Loucy (cell line): ENCODE results near the gene TENM3.

Source experiments
- H2AFZ ChIP-seq: fragments of 200-600 bp; sonication (generic); 2 replicates; pipeline ENCODE4 v1.6.0; 2016; ENCODE audit warnings: antibody characterized with exemption, mild to moderate bottlenecking, low read length, moderate library complexity
- H3F3A ChIP-seq: fragments of 200-600 bp; 2 replicates; pipeline ENCODE4 v1.6.0; 2016; ENCODE audit warnings: antibody characterized with exemption, low read depth, mild to moderate bottlenecking
- H3K27me3 ChIP-seq: fragments of 200-600 bp; sonication (generic); 2 replicates; pipeline ENCODE4 v1.6.1; 2014; ENCODE audit warnings: low read length, mild to moderate bottlenecking; ENCODE audit not compliant: insufficient read depth, poor library complexity, severe bottlenecking
- H3K36me3 ChIP-seq: fragments of 200-600 bp; sonication (generic); 2 replicates; pipeline ENCODE4 v1.6.1; 2016; ENCODE audit warnings: low read length; ENCODE audit not compliant: insufficient read depth
- H3K4me1 ChIP-seq: fragments of 200-600 bp; sonication (generic); 2 replicates; pipeline ENCODE4 v1.5.1; 2014; ENCODE audit warnings: low read length, mild to moderate bottlenecking; ENCODE audit not compliant: insufficient read depth, poor library complexity, severe bottlenecking
- H3K4me2 ChIP-seq: fragments of 200-600 bp; sonication (generic); 2 replicates; pipeline ENCODE4 v1.6.0; 2014; ENCODE audit warnings: antibody characterized with exemption, low read length, low read depth, mild to moderate bottlenecking; ENCODE audit not compliant: poor library complexity, severe bottlenecking
- H3K4me3 ChIP-seq: fragments of 200-600 bp; sonication (generic); 2 replicates; pipeline ENCODE4 v1.5.1; 2014; ENCODE audit warnings: low read length, mild to moderate bottlenecking, mixed read lengths; ENCODE audit not compliant: poor library complexity, severe bottlenecking
- H3K79me2 ChIP-seq: fragments of 200-600 bp; sonication (generic); 2 replicates; pipeline ENCODE4 v1.6.1; 2014; ENCODE audit warnings: low read length; ENCODE audit not compliant: insufficient read depth
- H3K9ac ChIP-seq: fragments of 200-600 bp; sonication (generic); 2 replicates; pipeline ENCODE4 v1.6.0; 2014; ENCODE audit warnings: mild to moderate bottlenecking, low read depth, low read length, moderate library complexity; ENCODE audit not compliant: poor library complexity, severe bottlenecking
- H3K9me2 ChIP-seq: fragments of 200-600 bp; sonication (generic); replicated peaks from 2 replicates; pipeline ENCODE4 v1.6.1; 2016; ENCODE audit warnings: low read depth, low read length, mixed read lengths
- H3K9me3 ChIP-seq: fragments of 200-600 bp; sonication (generic); 2 replicates; pipeline ENCODE4 v1.6.1; 2014; ENCODE audit warnings: mild to moderate bottlenecking, antibody characterized with exemption, low read length, low read depth; ENCODE audit not compliant: insufficient read depth
- H4K20me1 ChIP-seq: fragments of 200-600 bp; sonication (generic); 2 replicates; pipeline ENCODE4 v1.6.0; 2014; ENCODE audit warnings: antibody characterized with exemption, low read length, mild to moderate bottlenecking; ENCODE audit not compliant: insufficient read depth, poor library complexity, severe bottlenecking
- EZH2phosphoT487 ChIP-seq: fragments of 200-600 bp; IDR thresholded peaks from 2 replicates; pipeline ENCODE4 v1.6.1; 2018; ENCODE audit warnings: antibody characterized with exemption, mild to moderate bottlenecking, moderate library complexity, borderline replicate concordance
- TF ChIP-seq, protein P1 (sequence below): fragments of 200-600 bp; sonication (generic); conservative IDR thresholded peaks from 2 replicates; pipeline ENCODE4 v1.5.1; 2014; ENCODE audit warnings: mild to moderate bottlenecking, antibody characterized with exemption, low read length

The TENM3 gene

GRCh38 chr4:182764137-182764536 lies 520.9 kb downstream of the TENM3 start:
- H3K9ac ChIP-seq, result no peak overlapping the region
- H3K79me2 ChIP-seq, result no peaks in the 10 kb centered on the region
- H3K9me3 ChIP-seq, result no peaks in the 10 kb centered on the region
- no peaks in the 10 kb centered on the region for H3K27me3 ChIP-seq
- TF ChIP-seq EZH2phosphoT487, result no peak
- TF ChIP-seq, protein P1, sequence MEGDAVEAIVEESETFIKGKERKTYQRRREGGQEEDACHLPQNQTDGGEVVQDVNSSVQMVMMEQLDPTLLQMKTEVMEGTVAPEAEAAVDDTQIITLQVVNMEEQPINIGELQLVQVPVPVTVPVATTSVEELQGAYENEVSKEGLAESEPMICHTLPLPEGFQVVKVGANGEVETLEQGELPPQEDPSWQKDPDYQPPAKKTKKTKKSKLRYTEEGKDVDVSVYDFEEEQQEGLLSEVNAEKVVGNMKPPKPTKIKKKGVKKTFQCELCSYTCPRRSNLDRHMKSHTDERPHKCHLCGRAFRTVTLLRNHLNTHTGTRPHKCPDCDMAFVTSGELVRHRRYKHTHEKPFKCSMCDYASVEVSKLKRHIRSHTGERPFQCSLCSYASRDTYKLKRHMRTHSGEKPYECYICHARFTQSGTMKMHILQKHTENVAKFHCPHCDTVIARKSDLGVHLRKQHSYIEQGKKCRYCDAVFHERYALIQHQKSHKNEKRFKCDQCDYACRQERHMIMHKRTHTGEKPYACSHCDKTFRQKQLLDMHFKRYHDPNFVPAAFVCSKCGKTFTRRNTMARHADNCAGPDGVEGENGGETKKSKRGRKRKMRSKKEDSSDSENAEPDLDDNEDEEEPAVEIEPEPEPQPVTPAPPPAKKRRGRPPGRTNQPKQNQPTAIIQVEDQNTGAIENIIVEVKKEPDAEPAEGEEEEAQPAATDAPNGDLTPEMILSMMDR, result no peak
- H3K9me2 ChIP-seq, result no peaks in the 10 kb centered on the region
- no peak overlapping the region for H3K4me3 ChIP-seq
- no peaks in the 10 kb centered on the region for H3K4me1 ChIP-seq
- no peak overlapping the region for H2AFZ ChIP-seq
- H3K36me3 ChIP-seq, result no peaks in the 10 kb centered on the region
- no peaks in the 10 kb centered on the region for H4K20me1 ChIP-seq
- no peak overlapping the region for H3K4me2 ChIP-seq
- no peaks in the 10 kb centered on the region for H3F3A ChIP-seq

GRCh38 chr4:182764642-182765041 lies 521.4 kb downstream of the TENM3 start:
- H3K4me1 ChIP-seq, result no peaks in the 10 kb centered on the region
- H3K9me2 ChIP-seq, result no peaks in the 10 kb centered on the region
- H3K79me2 ChIP-seq, result no peaks in the 10 kb centered on the region
- no peaks in the 10 kb centered on the region for H3K36me3 ChIP-seq
- H3K9me3 ChIP-seq, result no peaks in the 10 kb centered on the region
- H3K9ac ChIP-seq, result no peak overlapping the region
- H3F3A ChIP-seq, result no peaks in the 10 kb centered on the region
- no peak overlapping the region for H3K4me3 ChIP-seq
- no peaks in the 10 kb centered on the region for H3K27me3 ChIP-seq
- TF ChIP-seq EZH2phosphoT487, result no peak
- TF ChIP-seq, protein P1, result no peak
- H2AFZ ChIP-seq, result no peak overlapping the region
- no peaks in the 10 kb centered on the region for H4K20me1 ChIP-seq
- no peak overlapping the region for H3K4me2 ChIP-seq

DNA sequence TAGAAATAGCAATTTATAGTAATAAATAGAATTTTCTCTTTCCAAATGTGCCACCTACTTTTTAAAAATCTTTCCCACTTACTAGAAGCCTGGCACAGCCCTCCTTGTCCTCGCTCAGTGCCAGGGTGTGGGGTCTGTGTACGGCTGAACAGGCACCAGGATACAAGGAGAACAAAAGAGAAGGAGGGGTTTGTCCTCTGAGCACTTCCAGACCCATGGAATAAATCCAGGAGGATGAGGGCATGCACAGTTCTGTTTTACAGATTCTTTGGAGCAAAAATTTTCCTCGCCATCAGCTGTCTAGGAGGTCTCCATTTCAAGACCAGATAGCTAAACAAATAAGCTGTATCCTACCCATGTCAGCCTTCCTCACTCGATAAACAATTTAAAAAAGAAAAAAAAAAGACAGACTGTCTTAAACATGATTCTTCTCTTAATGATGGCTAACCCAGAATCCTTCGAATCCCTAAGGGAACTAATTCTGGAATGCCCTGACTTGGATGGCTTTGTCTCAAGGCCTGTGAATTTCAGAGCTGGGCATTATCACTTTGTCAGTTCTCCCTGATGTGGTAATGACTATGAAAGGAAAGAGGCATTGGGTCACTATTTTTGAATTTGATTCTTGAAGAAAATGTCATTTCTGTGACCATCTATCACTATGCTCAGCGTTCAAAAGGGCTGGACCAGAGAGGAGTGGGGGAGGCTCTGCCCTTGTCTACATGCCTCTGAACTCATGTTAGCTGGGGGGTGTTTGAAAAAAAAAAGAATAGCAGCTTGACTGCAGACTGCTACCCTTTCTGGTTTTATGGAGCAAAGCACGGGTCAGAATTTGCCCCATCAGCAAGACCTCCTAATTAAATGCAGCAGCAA lies 523.0 kb downstream of the TENM3 start:
- Histone ChIP-seq H2AFZ (no peak overlapping the region), H3K9me3 (no peaks in the 10 kb centered on the region), H3K27me3 (no peaks in the 10 kb centered on the region), H3K79me2 (no peaks in the 10 kb centered on the region), H3K9ac (no peak overlapping the region), H3K9me2 (no peaks in the 10 kb centered on the region), H3K4me3 (no peak overlapping the region), H3F3A (no peaks in the 10 kb centered on the region), H4K20me1 (no peaks in the 10 kb centered on the region), H3K4me1 (no peaks in the 10 kb centered on the region), H3K4me2 (no peak overlapping the region), H3K36me3 (no peaks in the 10 kb centered on the region)
- no peak for TF ChIP-seq EZH2phosphoT487
- TF ChIP-seq, protein P1, result no peak
